Stimulated activated CD4-positive, alpha-beta T cell treated with anti-CD3 and anti-CD28 coated beads, Interleukin-2, amount 100 ng/mL, for 48 hours (primary cell): ENCODE measurements around the gene KCNT1.

ENCODE experiments used
- DNase-seq, 2 donors: peaks; one replicate each; pipeline ENCODE4 v3.0.0-alpha.2; 2020

KCNT1 gene

GRCh38 chr9:135701067-135701958, 672 bp upstream of the KCNT1 start:
- DNase-seq = no peak

DNA sequence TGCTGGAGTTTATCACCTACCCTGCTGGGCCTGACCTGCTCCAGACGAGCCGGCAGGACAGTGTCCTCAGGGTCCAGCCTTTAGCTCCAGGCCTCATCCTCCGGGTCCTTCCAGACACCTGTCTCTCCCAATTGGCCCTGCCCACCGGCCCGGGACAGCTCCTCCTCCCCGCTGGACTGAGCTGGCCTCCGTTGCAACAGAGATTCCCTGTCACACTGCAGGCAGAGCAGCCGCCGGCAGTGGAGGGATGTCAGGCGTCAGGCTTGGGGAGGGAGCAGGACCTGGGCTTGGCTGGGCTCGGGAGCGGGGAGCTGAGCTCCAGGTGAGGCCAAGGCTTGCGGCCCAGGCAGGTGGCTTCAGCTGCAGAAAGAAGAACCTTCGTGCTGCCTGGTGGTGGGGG, 1.7 kb downstream of the KCNT1 start:
- no peak for DNase-seq

GRCh38 chr9:135704483-135704882, 2.5 kb downstream of the KCNT1 start:
- no peak for DNase-seq

DNA sequence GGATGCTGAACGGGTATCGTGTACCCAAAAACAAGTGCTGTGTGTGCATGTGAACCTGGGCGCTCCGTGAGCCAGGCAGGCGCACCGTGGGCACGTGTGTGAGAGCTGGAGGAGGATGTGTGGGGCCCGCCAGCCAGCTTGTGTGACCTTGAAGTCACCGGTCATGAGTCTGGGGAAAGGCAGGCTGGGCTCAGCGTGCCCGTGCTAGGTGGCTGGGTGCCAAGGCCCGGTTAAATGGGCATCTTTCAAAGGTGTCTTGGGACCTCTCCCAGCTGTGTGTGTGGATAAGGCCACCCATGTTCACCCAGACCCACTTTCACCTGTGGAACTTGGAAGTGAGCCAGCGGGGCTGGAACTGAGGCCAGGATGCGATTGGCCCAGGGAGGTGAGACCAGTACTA, 3.4 kb downstream of the KCNT1 start:
- DNase-seq = no peak

DNA sequence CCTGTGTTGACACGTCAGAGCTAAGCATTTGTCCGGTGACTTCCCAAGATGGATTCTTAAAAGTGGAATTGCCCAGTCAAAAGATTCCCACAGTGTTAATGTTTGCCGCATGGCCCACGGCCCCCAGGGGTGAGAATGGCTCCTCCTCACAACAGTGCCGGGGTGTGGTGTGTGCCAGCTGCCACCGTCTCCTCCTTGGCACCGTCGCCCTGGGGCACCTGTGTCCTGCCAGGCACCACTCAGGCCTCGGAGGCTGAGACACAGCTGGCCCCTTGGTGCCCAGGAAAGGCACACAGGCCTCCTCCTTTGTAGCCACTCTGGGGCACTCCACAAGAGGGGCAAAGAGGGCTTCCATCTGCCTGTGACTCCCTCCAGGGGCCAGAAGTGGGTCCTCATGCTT, 4.3 kb downstream of the KCNT1 start:
- DNase-seq = no peak

GRCh38 chr9:135707252-135708138, 5.5 kb downstream of the KCNT1 start:
- DNase-seq = no peak

DNA sequence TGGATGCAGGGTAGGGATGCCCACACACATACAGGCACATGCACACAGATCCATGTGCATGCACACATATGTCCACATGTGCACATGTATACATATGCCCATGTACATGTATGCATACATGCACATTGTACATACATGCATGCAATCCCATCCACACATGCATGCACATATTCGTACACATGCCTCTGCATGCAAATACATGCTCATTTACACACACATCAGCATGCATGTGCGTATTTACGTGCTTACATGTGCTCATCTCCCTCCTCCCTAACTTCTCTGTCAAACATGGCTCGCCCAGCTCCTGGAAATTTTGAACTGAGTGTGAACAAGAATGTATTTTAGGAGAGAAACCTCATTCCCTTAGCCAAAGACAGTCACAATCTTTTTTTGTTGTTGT, 6.2 kb downstream of the KCNT1 start:
- DNase-seq = no peak

GRCh38 chr9:135711391-135711790, 9.4 kb downstream of the KCNT1 start:
- no peak for DNase-seq

GRCh38 chr9:135711881-135712280, 9.9 kb downstream of the KCNT1 start:
- no peak for DNase-seq

GRCh38 chr9:135712613-135713295, 10.8 kb downstream of the KCNT1 start:
- DNase-seq = no peak

- DNase-seq = no peak
These were observed 12.5 kb downstream of the KCNT1 start for GRCh38 chr9:135714242-135715055.

- DNase-seq = no peak
These were observed 13.1 kb downstream of the KCNT1 start for GRCh38 chr9:135715056-135715595.

GRCh38 chr9:135716045-135716444, 14.1 kb downstream of the KCNT1 start:
- DNase-seq = no peak

GRCh38 chr9:135717410-135717809, 15.4 kb downstream of the KCNT1 start:
- DNase-seq = no peak

GRCh38 chr9:135718616-135719015, 16.6 kb downstream of the KCNT1 start:
- no peak for DNase-seq

GRCh38 chr9:135719472-135719871, 17.5 kb downstream of the KCNT1 start:
- no peak for DNase-seq

DNA sequence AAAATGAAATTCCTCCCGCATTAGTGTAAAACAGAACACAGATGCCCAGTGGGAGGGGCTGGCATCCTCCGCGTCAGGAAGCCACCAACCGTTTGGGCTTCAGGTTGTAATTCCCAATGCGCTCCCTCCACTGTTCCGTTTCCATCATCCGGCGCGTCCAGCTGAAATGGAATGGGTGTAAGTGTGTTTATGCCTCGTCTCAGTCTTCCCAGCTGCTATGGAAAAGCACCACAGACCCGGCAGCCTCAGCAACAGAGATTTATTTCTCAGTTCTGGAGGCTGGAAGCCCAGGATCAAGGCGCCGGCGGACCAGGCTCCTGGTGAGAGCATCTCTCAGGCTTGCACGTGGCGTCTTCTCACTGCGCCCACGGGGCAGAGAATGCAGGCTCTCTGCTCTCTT, 20.4 kb downstream of the KCNT1 start:
- DNase-seq = no peak

- DNase-seq = no peak
These were observed 22.3 kb downstream of the KCNT1 start for GRCh38 chr9:135724186-135724787.

- no peak for DNase-seq
These were observed 24.3 kb downstream of the KCNT1 start for GRCh38 chr9:135726138-135726853.

DNA sequence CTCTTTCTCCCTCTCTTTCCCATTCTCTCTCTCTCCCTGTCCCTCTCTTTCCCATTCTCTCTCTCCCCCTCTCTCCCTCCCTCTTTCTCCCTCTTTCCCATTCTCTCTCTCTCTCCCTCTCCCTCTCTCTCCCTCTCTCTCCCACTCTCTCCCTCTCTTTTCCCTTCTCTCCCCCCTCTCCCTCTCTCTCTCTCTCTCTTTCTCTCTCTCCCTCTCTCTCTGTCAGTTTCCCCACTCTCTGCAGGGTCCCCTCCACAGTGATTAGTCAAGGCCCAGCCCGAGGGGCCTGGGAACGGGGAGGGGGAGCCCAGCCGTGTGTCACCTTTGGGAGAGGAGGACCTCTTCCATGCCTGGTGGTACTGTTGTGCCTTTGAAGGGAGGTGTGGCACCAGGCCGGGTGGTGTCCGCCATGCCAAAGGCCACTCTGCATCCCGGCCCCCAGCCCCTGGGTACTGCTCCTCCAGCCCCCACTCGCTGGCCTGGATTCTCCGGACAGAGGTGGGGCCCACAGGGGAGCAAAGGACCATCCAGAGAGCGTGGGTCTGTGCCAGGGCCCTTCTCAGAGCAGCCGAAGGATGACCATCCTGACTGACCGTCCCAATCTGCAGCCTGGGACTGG, 25.4 kb downstream of the KCNT1 start:
- no peak for DNase-seq
